Measurements from ENCODE around the gene PLEKHG2. TPM values are rescaled to one million over a fixed set of nuclear protein-coding genes. Genes with fewer than 3 reads are reported as not detected.

PLEKHG2 gene
- total and polyA plus RNA-seq, 11 donors, result 8.9 to 38.5 (median 13.3) TPM

- intact Hi-C loops (cut with DNase I), result loop anchor here in 7 of 10 donors (1.0 to 10.0 kb wide), 7 partner anchors 8 to 228 kb away; partner anchors contain the start of genes EID2B (in 4 of the 7), MED29 (in 2 of the 7), PAF1 (in 2 of the 7) and PLEKHG2 (in 1 of the 7)
- H3K9me3 ChIP-seq, result no peaks in the 10 kb centered on the region
- TF ChIP-seq CTCF (IDR thresholded peaks at IDR 0.05), result no peak
- TF ChIP-seq POLR2A (IDR thresholded peaks at IDR 0.05), result no peak
- H3K27ac ChIP-seq, result peak overlapping the region; percentile 86 to 96 (median 92)
- no peaks in the 10 kb centered on the region for H3K27me3 ChIP-seq
- peaks cover 8 to 50% (median 34%) of the 10 kb centered on the region in 12 donors for H3K4me1 ChIP-seq
- H3K36me3 ChIP-seq, result peaks cover 0 to 21% (median 11%) of the 10 kb centered on the region in 9 donors
- H3K4me3 ChIP-seq, result peak overlapping the region; percentile 65 to 98 (median 86)
- WGBS, 4 donors, result 5 to 9% (median 6%) methylated on average over 17 of the region's 17 CpGs
- DNase-seq, result no peak
- ATAC-seq, result peak in 2 of 4 donors; percentile 5 to 6
Observed at GRCh38 chr19:39444598-39445195, 32.2 kb downstream of the PLEKHG2 start.

GRCh38 chr19:39445196-39446111, 33.0 kb downstream of the PLEKHG2 start, which contains the start of gene SUPT5H:
Gene SUPT5H (plus strand): TSS chr19:39445582. CDS start chr19:39445891, 309 bp downstream.
- H3K4me1 ChIP-seq, result peaks cover 8 to 51% (median 36%) of the 10 kb centered on the region in 12 donors
- intact Hi-C loops (cut with DNase I), result loop anchor here in 6 of 10 donors (1.0 to 10.0 kb wide), 6 partner anchors 9 to 89 kb away; partner anchors contain the start of genes EID2B (in 4 of the 6), MED29 (in 2 of the 6), PAF1 (in 2 of the 6) and PLEKHG2 (in 1 of the 6)

DNA sequence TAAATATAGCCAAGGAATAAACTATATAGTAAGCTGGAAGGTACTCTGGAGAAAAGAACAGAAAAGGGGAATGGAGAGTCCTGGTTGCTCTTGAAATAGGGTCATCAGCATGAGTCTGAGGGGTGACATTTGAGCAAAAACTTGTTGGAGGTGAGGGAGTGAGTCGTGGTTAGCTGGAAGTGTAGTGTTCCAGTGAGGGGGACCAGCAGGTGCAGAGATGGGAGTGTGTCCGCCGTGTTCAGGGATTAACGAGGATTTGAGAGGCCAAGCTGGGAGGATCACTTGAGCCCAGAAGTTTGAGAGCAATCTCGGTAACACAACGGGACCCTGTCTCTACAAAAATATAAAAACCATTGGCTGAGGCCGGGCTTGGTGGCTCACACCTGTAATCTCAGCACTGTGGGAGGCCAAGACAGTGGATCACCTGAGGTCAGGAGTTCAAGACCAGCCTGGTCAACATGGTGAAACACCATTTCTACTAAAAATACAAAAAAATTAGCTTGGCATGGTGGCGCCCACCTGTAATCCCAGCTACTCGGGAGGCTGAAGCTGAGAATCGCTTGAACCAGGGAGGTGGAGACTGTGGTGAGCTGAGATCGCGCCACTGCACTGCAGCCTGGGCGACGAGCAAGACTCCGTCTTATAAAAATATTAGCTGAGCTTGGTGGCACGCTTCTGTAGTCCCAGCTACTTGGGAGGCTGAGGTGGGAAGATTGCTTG, 34.1 kb downstream of the PLEKHG2 start:
- ATAC-seq, result no peak
- Histone ChIP-seq H3K4me3 (peak overlapping the region; percentile 65 to 98 (median 86)), H3K36me3 (peaks cover 0 to 30% (median 11%) of the 10 kb centered on the region in 9 donors), H3K9me3 (no peaks in the 10 kb centered on the region), H3K27ac (peak overlapping the region in 7 of 12 donors; percentile 86 to 96 (median 94)), H3K27me3 (no peaks in the 10 kb centered on the region), H3K4me1 (peaks cover 8 to 56% (median 37%) of the 10 kb centered on the region in 12 donors)
- DNase-seq, result no peak
- intact Hi-C loops (cut with DNase I), result loop anchor here in 5 of 10 donors (5.0 to 10.0 kb wide), 3 partner anchors 52 to 88 kb away; partner anchors contain the start of genes EID2B (in 3 of the 5), MED29 (in 2 of the 5) and PAF1 (in 2 of the 5)
- WGBS, 4 donors, result 85 to 88% (median 86%) methylated on average over 16 of the region's 16 CpGs
- TF ChIP-seq CTCF (IDR thresholded peaks at IDR 0.05), result no peak
- TF ChIP-seq POLR2A (IDR thresholded peaks at IDR 0.05), result no peak

More at GRCh38 chr19:39445196-39446111, 33.0 kb downstream of the PLEKHG2 start, which contains the start of gene SUPT5H:
- Histone ChIP-seq H3K27ac (peak within 1 kb of the TSS; percentile 86 to 96 (median 92)), H3K27me3 (no peaks in the 10 kb centered on the region), H3K4me3 (peak within 1 kb of the TSS; percentile 65 to 98 (median 86)), H3K9me3 (no peaks in the 10 kb centered on the region), H3K36me3 (peaks cover 0 to 22% (median 11%) of the 10 kb centered on the region in 9 donors)
- peak; percentile 98 to 99 (median 98) for ATAC-seq
- 0 to 1% (median 1%) methylated on average over 61 to 68 of the region's 68 CpGs for WGBS, 4 donors
- DNase-seq, result peak; percentile 97 to 98 (median 97)
- TF ChIP-seq POLR2A (IDR thresholded peaks at IDR 0.05) (peak; percentile 34 to 91), CTCF (IDR thresholded peaks at IDR 0.05) (peak in 1 of 12 donors; percentile 12)
